ENCODE results near the gene JAK1.
"Not testable (repeated sequence)": the region's sequence is repeated elsewhere in the genome, so short reads cannot be mapped to it uniquely, and the experiment has no call there.

JAK1 gene

GRCh38 chr1:64948216-64948615 is 18.1 kb downstream of the JAK1 start:
- no peak for DNase-seq

DNA sequence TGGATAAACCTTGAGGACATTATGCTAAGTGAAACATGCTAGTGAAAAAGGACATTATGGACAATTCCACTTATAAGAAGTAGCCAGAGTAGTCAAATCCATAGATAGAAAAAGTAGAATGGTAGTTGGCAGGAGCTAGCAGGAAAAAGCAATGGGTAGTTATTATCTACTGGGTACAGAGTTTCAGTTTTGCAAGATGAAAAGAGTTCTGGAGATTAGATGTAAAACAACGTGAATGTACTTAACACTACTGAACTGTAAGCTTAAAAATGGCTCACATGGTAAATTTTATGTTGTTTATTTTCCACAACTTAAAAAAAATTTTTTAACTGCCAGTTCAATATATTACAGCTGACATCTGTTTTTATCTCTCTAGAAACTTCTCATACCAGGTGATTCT is 19.4 kb downstream of the JAK1 start:
- no peak for DNase-seq

DNA sequence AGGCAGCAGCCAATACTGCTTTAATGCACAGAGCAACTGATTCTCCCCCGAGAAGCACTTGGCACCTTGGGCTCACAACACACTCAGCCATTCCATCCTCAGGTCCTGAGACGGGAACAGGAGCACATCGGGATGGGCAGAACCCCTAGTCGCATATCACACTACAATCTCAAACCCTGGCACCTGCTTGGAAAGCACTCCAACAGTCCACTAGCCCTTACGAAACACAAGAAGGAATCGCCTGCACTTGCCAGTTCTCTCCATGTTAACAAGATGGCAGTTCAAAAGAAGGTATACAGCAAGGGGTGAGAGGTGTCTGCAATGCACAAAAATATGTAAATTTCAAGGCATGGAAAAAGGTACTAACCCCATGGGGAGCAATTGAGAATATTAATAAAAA is 21.4 kb downstream of the JAK1 start:
- DNase-seq: no peak

DNA sequence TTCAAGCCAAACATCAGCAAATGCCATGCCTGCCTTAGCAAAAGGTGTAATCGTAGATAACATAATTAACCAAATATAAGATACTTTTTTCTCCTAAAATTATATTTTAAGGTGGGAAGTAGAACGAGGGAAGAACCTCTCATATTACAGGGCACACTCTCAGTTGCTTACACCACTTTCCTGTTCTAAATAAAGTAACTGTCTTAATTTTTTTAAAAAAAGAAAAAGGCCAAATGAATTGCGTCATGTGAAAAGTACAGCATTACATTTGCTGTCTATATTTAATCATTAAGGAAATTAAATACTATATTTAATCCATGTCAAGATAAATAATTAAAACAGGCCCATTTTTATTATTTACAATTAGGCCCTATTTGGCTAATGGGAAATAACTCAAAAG is 23.7 kb downstream of the JAK1 start:
- DNase-seq: peak in 1 of 2 donors; percentile 36

- DNase-seq: no peak
Measured at GRCh38 chr1:64942118-64942517, 24.2 kb downstream of the JAK1 start.

DNA sequence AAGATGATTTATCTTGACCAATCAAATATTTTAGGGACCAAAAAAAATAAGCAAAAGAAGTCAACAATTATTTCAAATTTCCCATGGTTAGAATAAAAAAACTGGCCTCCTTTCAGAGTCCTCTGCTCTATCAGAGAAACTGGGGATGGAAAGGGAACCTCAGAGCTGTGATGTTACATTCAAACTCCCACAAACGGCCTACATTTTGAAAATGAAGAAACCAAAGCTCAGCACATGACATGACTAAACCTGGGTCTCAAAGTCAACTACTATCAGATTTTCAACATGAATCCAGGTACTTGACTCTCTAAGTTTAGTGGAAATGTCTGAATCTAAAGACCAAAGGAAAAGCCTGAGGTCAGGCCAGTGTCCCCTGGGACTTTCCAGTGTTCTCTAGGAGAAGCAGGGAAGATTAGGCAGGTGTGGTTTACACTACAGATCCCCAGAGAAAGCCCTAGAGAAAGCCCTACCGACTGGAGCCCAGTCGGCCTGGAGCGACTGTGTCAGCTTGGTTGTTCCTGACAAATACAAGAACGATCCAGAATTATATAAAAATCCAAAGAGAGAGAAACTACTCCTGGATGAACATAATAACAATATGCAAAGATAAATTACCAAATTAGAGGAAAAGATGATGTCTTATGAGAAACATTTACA is 24.8 kb downstream of the JAK1 start:
- peak; percentile 59 to 72 for DNase-seq

DNA sequence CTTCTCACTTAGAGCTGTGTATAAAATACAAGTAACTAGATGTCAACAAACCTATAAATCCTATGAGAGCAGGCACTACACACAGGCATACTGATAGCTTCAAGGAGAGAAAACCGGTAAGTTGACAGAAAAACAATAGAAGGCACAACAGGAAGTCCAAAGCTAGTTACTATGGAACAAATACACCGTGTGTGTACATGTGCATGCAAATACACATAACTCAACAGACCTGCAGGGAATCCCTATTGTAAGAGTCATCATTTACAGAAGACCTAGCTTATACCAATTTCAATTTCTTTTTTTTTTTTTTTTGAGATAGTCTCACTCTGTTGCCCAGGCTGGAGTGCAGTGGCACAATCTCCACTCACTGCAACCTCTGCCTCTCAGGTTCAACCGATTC is 26.3 kb downstream of the JAK1 start:
- DNase-seq: peak in 1 of 2 donors; percentile 22

GRCh38 chr1:64938991-64939390 is 27.4 kb downstream of the JAK1 start:
- no peak for DNase-seq

DNA sequence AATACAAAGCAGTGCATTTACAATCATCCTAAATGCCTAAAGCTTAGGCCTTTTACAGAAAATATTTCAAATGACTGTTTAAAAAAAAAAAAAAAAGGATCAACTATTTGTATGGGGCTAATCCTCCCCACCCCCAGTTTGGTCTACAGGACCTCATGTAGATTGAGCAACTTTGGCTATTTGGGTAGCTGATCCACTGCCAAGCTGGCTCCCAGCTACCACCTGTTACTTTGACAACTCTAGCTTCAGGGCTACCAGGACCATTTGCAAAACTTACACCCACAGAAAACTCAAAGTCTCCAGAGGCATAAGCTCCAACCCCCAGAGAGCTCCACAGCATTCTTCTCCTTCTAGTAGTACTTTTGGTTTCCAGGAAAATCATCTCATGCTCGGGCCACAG is 29.4 kb downstream of the JAK1 start:
- peak in 1 of 2 donors; percentile 2 for DNase-seq

DNA sequence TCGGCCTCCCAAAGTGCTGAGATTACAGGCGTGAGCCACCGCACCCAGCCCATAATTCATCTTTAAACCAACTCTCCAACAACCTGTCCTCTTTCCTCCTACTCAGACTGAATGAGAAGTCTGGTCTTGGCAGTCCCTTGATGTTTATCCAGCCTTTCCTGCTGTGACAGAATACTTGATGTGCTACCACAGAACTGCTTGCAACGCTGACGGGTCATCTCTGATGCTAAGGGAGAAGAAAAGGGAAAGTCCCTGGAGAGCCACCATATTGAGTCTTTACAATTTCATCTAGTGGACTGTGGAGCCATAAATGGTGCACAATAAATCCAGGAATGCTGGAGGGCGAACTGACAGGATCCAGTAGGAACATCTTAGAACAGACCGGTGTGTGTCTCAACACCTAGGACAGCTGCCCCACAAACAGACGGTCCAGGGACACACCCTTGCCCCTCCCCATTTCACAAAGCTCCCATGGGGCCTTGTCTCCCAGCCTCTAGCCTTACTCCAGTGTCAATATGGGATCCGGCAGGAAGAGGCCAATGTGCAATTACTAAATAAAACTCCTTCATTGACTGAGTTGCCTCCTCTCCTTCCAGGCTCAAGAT is 30.7 kb downstream of the JAK1 start:
- peak in 1 of 2 donors; percentile 1 for DNase-seq

- DNase-seq: peak in 1 of 2 donors; percentile 1
Measured at GRCh38 chr1:64934878-64935275, 31.5 kb downstream of the JAK1 start.

DNA sequence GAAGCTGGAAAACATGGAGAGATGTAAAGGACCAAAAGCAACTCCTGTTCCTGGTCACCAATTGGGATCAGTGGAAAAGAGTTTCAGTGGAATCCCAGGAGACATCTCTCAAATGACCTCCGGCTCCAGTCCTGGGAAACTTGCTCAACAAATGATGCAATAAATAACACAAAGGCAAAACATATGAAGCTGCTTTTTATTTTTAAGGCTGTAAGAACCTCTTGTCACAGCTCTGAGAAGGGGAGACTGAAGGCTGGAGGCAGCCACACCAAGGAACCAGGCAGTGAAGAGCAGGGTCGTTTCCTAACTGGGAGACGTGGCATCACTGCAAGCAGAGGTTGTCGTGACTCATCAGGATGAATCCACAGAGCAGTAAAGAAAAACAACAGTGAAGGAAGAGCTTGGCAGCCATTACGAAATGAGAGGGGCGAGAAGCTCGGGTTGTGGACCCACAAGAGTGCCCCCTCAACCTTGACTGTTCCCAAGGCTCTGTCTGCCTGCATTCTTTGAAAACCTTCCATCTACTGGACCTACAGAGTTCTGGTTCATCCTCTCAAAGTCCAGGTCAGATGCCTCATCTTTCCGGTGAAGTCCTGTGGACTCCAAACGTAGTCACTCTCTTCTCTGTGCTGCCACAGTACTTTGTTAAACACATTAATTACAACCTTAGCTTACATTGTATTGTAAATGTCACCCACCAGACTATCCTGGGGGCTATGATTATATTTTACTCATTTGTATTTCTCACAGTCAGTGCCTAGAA is 32.1 kb downstream of the JAK1 start:
- peak; percentile 51 to 59 for DNase-seq

DNA sequence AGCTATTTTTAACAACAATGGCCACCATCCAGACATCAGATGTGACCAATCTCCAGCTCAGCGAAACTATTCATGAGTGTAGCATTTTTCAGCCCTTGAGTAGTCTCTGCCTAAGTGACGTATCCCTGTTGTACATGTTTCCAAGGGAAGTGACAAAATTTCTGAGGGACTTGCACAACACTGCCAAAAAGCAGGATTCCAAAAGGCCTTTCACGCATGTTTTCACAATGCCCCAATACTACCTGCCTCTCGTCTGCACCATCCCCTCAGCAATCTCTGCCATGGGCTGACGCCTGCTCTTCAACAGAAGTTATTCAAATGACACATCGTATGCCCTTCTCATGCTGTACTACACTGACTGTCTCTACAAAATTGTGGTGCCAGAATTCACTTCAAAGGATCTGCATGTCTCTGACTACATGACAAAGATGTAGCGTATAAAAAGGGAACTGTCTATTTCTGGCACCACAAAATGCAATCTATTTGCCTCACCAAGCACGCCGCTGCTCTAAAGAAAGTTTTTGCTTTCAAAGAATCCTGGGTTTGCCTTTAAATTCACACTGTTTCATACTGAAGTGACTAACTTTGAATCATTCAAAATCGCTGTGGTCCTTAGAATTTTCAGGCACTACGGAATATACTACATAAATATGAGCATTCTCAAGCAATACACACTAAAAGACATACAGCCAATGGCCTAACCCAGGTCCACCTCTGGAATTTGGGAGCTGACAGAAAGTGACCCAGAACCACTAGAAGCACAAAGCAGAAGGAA is 32.9 kb downstream of the JAK1 start:
- peak; percentile 86 to 88 for DNase-seq

GRCh38 chr1:64932962-64933295 is 33.4 kb downstream of the JAK1 start:
- DNase-seq: no peak

DNA sequence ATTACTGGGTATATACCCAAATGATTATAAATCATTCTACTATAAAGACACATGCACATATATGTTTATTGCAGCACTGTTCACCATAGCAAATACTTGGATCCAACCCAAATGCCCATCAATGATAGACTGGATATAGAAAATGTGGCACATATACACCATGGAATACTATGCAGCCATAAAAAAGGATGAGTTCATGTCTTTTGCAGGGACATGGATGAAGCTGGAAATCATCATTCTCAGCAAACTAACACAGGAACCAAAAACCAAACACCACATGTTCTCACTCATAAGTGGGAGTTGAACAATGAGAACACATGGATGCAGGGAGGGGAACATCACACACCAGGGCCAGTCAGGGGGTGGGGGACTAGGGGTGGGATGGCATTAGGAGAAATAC is 35.7 kb downstream of the JAK1 start:
- DNase-seq: not testable (repeated sequence)

- DNase-seq: no peak
Measured at GRCh38 chr1:64929221-64929620, 37.1 kb downstream of the JAK1 start.

DNA sequence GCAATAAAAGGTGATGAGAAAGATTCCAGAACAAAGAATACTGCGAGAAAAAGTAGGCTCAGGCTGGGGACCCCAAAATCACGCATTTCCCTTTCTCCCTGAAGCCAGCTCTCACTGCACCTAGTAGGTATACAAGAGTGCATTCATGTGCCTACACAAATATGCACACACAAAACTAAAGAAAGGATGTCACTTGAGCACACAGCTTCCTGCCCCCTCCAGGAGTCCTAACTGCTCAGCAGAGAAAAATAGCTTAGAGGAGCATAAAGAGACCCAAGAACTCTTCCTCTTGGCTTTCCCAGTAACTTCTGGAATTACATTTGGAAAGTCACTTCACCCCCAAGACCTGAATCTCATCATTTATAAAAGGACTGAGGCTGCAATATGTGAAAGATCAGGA is 38.0 kb downstream of the JAK1 start:
- peak in 1 of 2 donors; percentile 0 for DNase-seq

DNA sequence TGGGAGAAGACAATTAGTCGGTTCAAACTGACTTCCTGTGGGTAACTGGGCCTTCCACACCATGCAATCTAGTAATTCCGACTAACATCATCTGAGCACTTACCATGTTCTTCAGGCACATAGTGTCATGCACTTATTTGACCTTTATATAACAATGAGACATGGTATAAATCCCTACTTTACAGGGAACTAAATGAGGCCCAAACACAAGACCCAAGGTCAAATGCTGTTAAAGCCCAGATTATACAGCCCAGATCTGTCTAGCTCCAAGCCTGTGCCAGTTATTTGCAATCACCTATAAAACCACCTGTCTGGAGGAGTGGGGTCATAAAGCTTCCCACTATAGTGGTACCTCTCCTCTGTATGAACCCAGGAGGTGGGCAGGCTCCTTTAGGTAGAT is 40.8 kb downstream of the JAK1 start:
- no peak for DNase-seq

DNA sequence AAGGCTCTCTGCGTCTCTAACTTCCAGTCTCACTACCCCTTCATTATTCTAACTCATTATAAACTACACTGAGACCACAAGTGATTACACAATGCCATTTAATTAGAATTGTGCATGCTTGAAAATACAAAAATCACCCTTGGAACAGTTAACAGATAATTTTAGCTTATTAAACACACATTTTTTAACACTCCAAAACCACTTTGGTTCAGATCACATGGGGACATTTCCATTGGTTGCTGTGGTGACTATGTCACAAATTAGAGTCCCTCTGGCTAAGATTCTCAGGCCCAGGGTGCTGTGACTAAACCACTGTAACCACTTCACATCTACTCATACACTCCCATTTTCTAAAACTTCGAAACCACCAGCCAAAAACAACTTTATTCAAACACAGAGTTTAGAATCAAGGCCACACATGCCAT is 43.0 kb downstream of the JAK1 start:
- no peak for DNase-seq

DNA sequence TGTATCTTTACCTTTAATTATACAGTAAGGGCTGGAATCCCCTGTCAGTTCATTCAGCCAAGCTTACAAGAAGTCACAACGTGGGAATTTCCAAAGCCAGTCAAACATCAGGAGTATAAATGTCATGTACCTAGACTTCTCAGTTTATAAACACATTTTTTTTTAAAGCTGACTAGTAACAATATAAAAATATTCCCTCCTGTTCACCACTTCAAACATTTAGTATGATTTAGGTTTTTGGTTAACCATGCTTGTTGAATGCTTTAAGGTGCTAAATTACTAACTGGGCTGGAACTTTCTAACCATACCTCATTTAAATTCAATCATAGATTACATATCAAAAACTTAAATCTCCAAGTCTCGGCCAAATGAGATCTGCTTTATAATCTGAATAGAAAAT is 44.0 kb downstream of the JAK1 start:
- DNase-seq: no peak

GRCh38 chr1:64921771-64922170 is 44.6 kb downstream of the JAK1 start:
- DNase-seq: peak in 1 of 2 donors; percentile 17

DNA sequence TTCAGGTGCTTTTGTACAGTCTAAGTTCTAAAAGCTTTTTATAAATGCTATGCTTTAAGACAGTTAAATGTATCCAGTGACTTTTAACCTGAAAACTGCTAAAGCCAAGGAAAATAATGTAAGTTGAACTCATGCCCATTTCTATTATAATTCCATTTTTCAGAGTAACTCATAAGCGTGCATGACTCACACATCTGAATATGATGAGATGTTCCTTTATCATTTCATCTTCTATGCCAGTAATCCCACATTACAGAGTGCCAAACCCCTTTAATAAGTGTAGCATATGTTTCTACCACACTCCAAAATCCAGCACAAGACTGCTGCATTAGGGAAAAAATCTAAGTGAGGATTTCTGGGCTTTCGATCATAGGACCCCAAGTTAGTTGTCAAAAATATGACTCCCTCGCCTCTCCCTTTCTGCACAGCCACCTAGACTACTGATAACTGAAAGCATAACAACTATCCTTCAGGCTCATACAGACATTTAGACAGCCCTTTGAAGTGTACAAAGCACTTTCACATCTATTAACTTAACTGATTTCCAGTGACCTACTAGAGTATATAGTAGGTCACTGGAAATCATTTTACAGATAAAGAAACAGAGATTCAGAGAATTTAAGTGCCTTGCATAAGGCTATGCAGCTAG is 45.3 kb downstream of the JAK1 start:
- no peak for DNase-seq

GRCh38 chr1:64919120-64919519 is 47.2 kb downstream of the JAK1 start:
- DNase-seq: not testable (repeated sequence)

All from inflammatory macrophage (primary cell).